SH-SY5Y (cell line): ENCODE data around the gene PHC3.

Experiments
- GATA2 ChIP-seq: IDR thresholded peaks from 2 replicates; pipeline ENCODE4 v1.6.1; 2011; ENCODE audit warnings: mild to moderate bottlenecking, low read depth, low read length
- GATA3 ChIP-seq: IDR thresholded peaks from 2 replicates; pipeline ENCODE4 v1.6.1; 2011; ENCODE audit warnings: low read depth, mild to moderate bottlenecking, low read length, moderate library complexity

Gene PHC3

GRCh38 chr3:170109579-170110293, 71.8 kb downstream of the PHC3 start:
- no peak for TF ChIP-seq GATA3
- no peak for TF ChIP-seq GATA2

GRCh38 chr3:170108955-170109354, 72.6 kb downstream of the PHC3 start:
- no peak for TF ChIP-seq GATA3
- TF ChIP-seq GATA2, result no peak

GRCh38 chr3:170107941-170108340, 73.6 kb downstream of the PHC3 start:
- no peak for TF ChIP-seq GATA3
- TF ChIP-seq GATA2, result no peak

- TF ChIP-seq GATA3, result no peak
- no peak for TF ChIP-seq GATA2
These were observed 79.1 kb downstream of the PHC3 start for GRCh38 chr3:170102431-170102830.

GRCh38 chr3:170100944-170101343, 80.6 kb downstream of the PHC3 start:
- TF ChIP-seq GATA2 (no peak), GATA3 (no peak)

GRCh38 chr3:170098753-170099152, 82.8 kb downstream of the PHC3 start:
- TF ChIP-seq GATA3, result no peak
- no peak for TF ChIP-seq GATA2

GRCh38 chr3:170096342-170096741, 85.2 kb downstream of the PHC3 start:
- TF ChIP-seq GATA3 (no peak), GATA2 (no peak)

- TF ChIP-seq GATA2 (no peak), GATA3 (no peak)
These were observed 85.8 kb downstream of the PHC3 start for GRCh38 chr3:170095771-170096170.

GRCh38 chr3:170092907-170093306, 88.6 kb downstream of the PHC3 start:
- TF ChIP-seq GATA2, result no peak
- no peak for TF ChIP-seq GATA3

- TF ChIP-seq GATA3, result no peak
- TF ChIP-seq GATA2, result no peak
These were observed 90.9 kb downstream of the PHC3 start for GRCh38 chr3:170090601-170090981.

- TF ChIP-seq GATA2 (no peak), GATA3 (no peak)
These were observed 91.5 kb downstream of the PHC3 start for GRCh38 chr3:170089862-170090600.

GRCh38 chr3:170085396-170085795, 96.1 kb downstream of the PHC3 start:
- TF ChIP-seq GATA2, result no peak
- TF ChIP-seq GATA3, result no peak

- no peak for TF ChIP-seq GATA3
- no peak for TF ChIP-seq GATA2
These were observed 98.2 kb downstream of the PHC3 start for GRCh38 chr3:170083343-170083742.

- no peak for TF ChIP-seq GATA2
- TF ChIP-seq GATA3, result no peak
These were observed 100.3 kb downstream of the PHC3 start for GRCh38 chr3:170081079-170081741.

GRCh38 chr3:170080605-170081004, 100.9 kb downstream of the PHC3 start:
- no peak for TF ChIP-seq GATA2
- no peak for TF ChIP-seq GATA3
